GM19099 (cell line): ENCODE results near the gene TTC7B.

Source experiments
- POLR2A ChIP-seq: IDR thresholded peaks from 3 replicates; pipeline ENCODE4 v1.6.1; 2011; ENCODE audit warnings: low read depth; ENCODE audit not compliant: insufficient read length; ENCODE audit errors: extremely low read depth

TTC7B gene

GRCh38 chr14:90773196-90773486 lies 43.1 kb downstream of the TTC7B start:
- TF ChIP-seq POLR2A, result no peak

GRCh38 chr14:90767899-90768298 lies 48.3 kb downstream of the TTC7B start:
- no peak for TF ChIP-seq POLR2A

- TF ChIP-seq POLR2A, result no peak
Observed at GRCh38 chr14:90760591-90761316, 55.5 kb downstream of the TTC7B start.

GRCh38 chr14:90760078-90760444 lies 56.2 kb downstream of the TTC7B start:
- TF ChIP-seq POLR2A, result no peak

- peak; percentile 26 for TF ChIP-seq POLR2A
Observed at GRCh38 chr14:90759370-90760077, 56.7 kb downstream of the TTC7B start.

GRCh38 chr14:90758959-90759358 lies 57.3 kb downstream of the TTC7B start:
- no peak for TF ChIP-seq POLR2A

- peak; percentile 64 for TF ChIP-seq POLR2A
Observed at GRCh38 chr14:90758028-90758889, 58.0 kb downstream of the TTC7B start.

GRCh38 chr14:90757452-90757851 lies 58.8 kb downstream of the TTC7B start:
- TF ChIP-seq POLR2A, result no peak

- no peak for TF ChIP-seq POLR2A
Observed at GRCh38 chr14:90756755-90757345, 59.4 kb downstream of the TTC7B start.

GRCh38 chr14:90755661-90756304 lies 60.4 kb downstream of the TTC7B start:
- TF ChIP-seq POLR2A, result no peak

GRCh38 chr14:90753456-90754005 lies 62.7 kb downstream of the TTC7B start:
- TF ChIP-seq POLR2A, result no peak

GRCh38 chr14:90750701-90751100 lies 65.5 kb downstream of the TTC7B start:
- no peak for TF ChIP-seq POLR2A

GRCh38 chr14:90750191-90750590 lies 66.0 kb downstream of the TTC7B start:
- TF ChIP-seq POLR2A, result no peak

GRCh38 chr14:90747909-90748308 lies 68.3 kb downstream of the TTC7B start:
- TF ChIP-seq POLR2A, result no peak
